ENCODE results near the gene APEH. TPM values are rescaled to one million over a fixed set of nuclear protein-coding genes. Genes with fewer than 3 reads are reported as not detected.

The APEH gene
- total RNA-seq, 1 experiment from 2014 or later, result 246 TPM

GRCh38 chr3:49723628-49724551, 49.7 kb downstream of the APEH start, which contains the start of gene GMPPB (continued):
- peak; percentile 78 for TF ChIP-seq POLR2AphosphoS5 (IDR thresholded peaks at IDR 0.05; ENCODE audit: low read depth, low read length)
- TF ChIP-seq TCF7L2 (IDR thresholded peaks at IDR 0.05; ENCODE audit: borderline replicate concordance, extremely low read depth, insufficient read depth, insufficient read length), result no peak
- no peak for TF ChIP-seq JUND (IDR thresholded peaks at IDR 0.05)

GRCh38 chr3:49724586-49724985, 50.4 kb downstream of the APEH start:
- Histone ChIP-seq H4K20me1 (ENCODE audit: insufficient read depth) (no peaks in the 10 kb centered on the region), H3K36me3 (ENCODE audit: control insufficient read depth in 1 of 2, insufficient read depth in 2 of 2, low read length in 2 of 2) (peaks cover 8 to 27% of the 10 kb centered on the region in 2 experiments; a peak in 3 of 4 replicates), H3K27ac (ENCODE audit: low read depth, low read length) (peak overlapping the region; percentile 85), H2AFZ (ENCODE audit: low read depth, low read length, poor library complexity, severe bottlenecking) (no peak overlapping the region), H3K9ac (ENCODE audit: low read length) (peak overlapping the region; percentile 99), H3K79me2 (ENCODE audit: insufficient read depth, low read length) (peaks cover 18% of the 10 kb centered on the region), H3K4me2 (ENCODE audit: low read length) (peak overlapping the region; percentile 92), H3K27me3 (ENCODE audit: insufficient read depth, low read length) (no peaks in the 10 kb centered on the region), H3K9me2 (ENCODE audit: insufficient read depth) (no peaks in the 10 kb centered on the region), H3K4me1 (ENCODE audit: control insufficient read depth in 1 of 2, insufficient read depth in 2 of 2, low read length in 2 of 2) (peaks cover 13 to 28% of the 10 kb centered on the region in 2 experiments; a peak in 3 of 4 replicates), H3K9me3 (ENCODE audit: control insufficient read depth in 1 of 2, insufficient read depth in 1 of 2, low read depth in 1 of 2, low read length in 2 of 2) (no peaks in the 10 kb centered on the region), H3K4me3 (replicated peaks in 1 of 2; ENCODE audit: low read depth in 1 of 2, low read length in 2 of 2) (peak overlapping the region; percentile 95)
- ChIA-PET RAD21 (ENCODE audit: low non-redundant PET in 1 of 2, low total read pairs in 2 of 2, uncharacterized antibody in 2 of 2, unreplicated experiment in 2 of 2) (no interaction called here), CTCF (interaction anchor here (1.0 kb wide), 1 partner anchor 78 kb away, joined by 3 read pairs; the partner anchor contains the start of gene INKA1), POLR2A (no interaction called here)
- ATAC-seq (no peak), DNase-seq (ENCODE audit: low read depth, low spot score) (no peak)
- no TSS peak for BruUV-seq (replicated peaks)
- no peak for TF ChIP-seq ELF1 (IDR thresholded peaks at IDR 0.05; ENCODE audit: borderline replicate concordance, low read depth)
- TF ChIP-seq TCF7L2 (IDR thresholded peaks at IDR 0.05; ENCODE audit: borderline replicate concordance, extremely low read depth, insufficient read depth, insufficient read length), result no peak
- TF ChIP-seq ZNF274 (IDR thresholded peaks at IDR 0.05; ENCODE audit: low read depth, low read length), result no peak
- TF ChIP-seq ZBTB33 (IDR thresholded peaks at IDR 0.05; ENCODE audit: extremely low read depth, insufficient replicate concordance, low read length), result no peak
- TF ChIP-seq CTCF (IDR thresholded peaks at IDR 0.05 in 2 of 3, conservative IDR thresholded peaks at IDR 0.05 in 1 of 3; ENCODE audit: borderline replicate concordance in 1 of 3, insufficient read depth in 1 of 3, low read depth in 2 of 3, low read length in 2 of 3), result no peak
- no peak for TF ChIP-seq CEBPB (IDR thresholded peaks at IDR 0.05; ENCODE audit: low read depth)
- no peak for TF ChIP-seq POLR2AphosphoS5 (IDR thresholded peaks at IDR 0.05; ENCODE audit: low read depth, low read length)
- TF ChIP-seq SIN3A (IDR thresholded peaks at IDR 0.05; ENCODE audit: low read depth), result no peak
- intact Hi-C loops (cut with micrococcal nuclease), result loop anchor here (5.0 kb wide), 1 partner anchor 113 kb away; no protein-coding TSS in a partner anchor

Data from HCT116 (cell line).